Right atrium auricular region (tissue), 2 donors: ENCODE measurements around the gene HNRNPC. TPM values are rescaled to one million over a fixed set of nuclear protein-coding genes. Genes with fewer than 3 reads are reported as not detected.
A peak's percentile ranks its signal among the peaks of the same experiment; 100 is the strongest.

Experiments used
- DNase-seq: peaks from one replicate; pipeline ENCODE4 v3.0.0-alpha.2; 2019; ENCODE audit warnings: low spot score
- H3K27ac ChIP-seq, 2 donors: fragments of 200-600 bp; sonication (generic); 1 replicate in 1 of 2; 2 replicates in 1 of 2; pipeline ENCODE4 v1.5.1; 2016 to 2019
- H3K27me3 ChIP-seq, 2 donors: fragments of 200-600 bp; sonication (generic); one replicate each; pipeline versions ENCODE4 v1.5.1 to v1.6.0; 2017 to 2019
- H3K36me3 ChIP-seq: fragments of 200-600 bp; sonication (generic); one replicate; pipeline ENCODE4 v1.5.1; 2016
- H3K4me1 ChIP-seq, 2 donors: fragments of 200-600 bp; sonication (generic); one replicate each; pipeline versions ENCODE4 v1.5.1 to v1.6.0; 2017 to 2019
- H3K4me3 ChIP-seq, 2 donors: fragments of 200-600 bp; sonication (generic); 1 replicate in 1 of 2; 2 replicates in 1 of 2; pipeline ENCODE4 v1.5.1; 2017 to 2019; ENCODE audit warnings: mild to moderate bottlenecking in 1 of 2, moderate library complexity in 1 of 2
- H3K9me3 ChIP-seq, 2 donors: fragments of 200-600 bp; sonication (generic); one replicate each; pipeline ENCODE4 v1.5.1; 2019
- total RNA-seq, 2 donors: library from RNA; depleted of rRNA; stranded (reverse); fragments of >200 nt; gene quantifications; one replicate each; pipeline ENCODE4 v1.1.0, GENCODE V29; 2016
- TF ChIP-seq, protein P1 (sequence below), 2 donors: fragments of 200-600 bp; sonication (generic); IDR thresholded peaks; one replicate each; pipeline ENCODE4 v1.5.1; 2019; ENCODE audit warnings: antibody characterized with exemption in 2 of 2

The HNRNPC gene
- total RNA-seq, 2 donors from 2014 or later = 254 to 277 TPM

DNA sequence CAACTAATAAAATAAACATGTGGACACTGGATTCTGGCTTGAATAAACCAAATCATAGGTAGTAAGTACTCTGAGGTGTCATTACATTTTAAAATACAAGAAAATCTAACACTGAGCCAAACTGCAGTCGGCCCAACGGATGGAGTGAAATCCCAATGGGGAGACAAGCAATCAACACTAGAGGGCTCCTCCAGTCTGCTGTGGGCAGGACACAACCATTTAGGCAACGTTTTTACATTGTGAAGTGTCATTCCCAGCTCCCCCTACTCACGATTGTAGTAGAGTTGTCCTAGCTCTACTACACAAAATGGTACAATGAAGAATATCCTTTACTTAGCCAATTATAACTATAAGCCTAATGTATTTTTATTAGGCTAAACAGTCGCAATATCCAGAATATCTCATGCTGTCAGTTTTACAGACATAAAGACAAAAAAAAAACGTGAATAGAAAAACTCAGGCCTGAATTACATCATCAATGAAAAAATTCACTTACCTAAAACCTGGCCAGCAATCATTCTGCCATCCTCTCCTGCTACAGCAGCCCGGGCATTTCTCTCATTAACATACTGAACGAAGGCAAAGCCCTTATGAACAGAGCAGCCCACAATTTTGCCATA lies 35.7 kb downstream of the HNRNPC start:
- Histone ChIP-seq H3K9me3 (no peaks in the 10 kb centered on the region), H3K27ac (no peak overlapping the region), H3K27me3 (no peaks in the 10 kb centered on the region), H3K4me3 (no peak overlapping the region), H3K4me1 (peaks cover 0 to 51% of the 10 kb centered on the region in 2 donors), H3K36me3 (peaks cover 56% of the 10 kb centered on the region)
- DNase-seq = no peak
- TF ChIP-seq, protein P1, sequence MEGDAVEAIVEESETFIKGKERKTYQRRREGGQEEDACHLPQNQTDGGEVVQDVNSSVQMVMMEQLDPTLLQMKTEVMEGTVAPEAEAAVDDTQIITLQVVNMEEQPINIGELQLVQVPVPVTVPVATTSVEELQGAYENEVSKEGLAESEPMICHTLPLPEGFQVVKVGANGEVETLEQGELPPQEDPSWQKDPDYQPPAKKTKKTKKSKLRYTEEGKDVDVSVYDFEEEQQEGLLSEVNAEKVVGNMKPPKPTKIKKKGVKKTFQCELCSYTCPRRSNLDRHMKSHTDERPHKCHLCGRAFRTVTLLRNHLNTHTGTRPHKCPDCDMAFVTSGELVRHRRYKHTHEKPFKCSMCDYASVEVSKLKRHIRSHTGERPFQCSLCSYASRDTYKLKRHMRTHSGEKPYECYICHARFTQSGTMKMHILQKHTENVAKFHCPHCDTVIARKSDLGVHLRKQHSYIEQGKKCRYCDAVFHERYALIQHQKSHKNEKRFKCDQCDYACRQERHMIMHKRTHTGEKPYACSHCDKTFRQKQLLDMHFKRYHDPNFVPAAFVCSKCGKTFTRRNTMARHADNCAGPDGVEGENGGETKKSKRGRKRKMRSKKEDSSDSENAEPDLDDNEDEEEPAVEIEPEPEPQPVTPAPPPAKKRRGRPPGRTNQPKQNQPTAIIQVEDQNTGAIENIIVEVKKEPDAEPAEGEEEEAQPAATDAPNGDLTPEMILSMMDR (IDR thresholded peaks at IDR 0.05) = peak in 1 of 2 donors; percentile 50

DNA sequence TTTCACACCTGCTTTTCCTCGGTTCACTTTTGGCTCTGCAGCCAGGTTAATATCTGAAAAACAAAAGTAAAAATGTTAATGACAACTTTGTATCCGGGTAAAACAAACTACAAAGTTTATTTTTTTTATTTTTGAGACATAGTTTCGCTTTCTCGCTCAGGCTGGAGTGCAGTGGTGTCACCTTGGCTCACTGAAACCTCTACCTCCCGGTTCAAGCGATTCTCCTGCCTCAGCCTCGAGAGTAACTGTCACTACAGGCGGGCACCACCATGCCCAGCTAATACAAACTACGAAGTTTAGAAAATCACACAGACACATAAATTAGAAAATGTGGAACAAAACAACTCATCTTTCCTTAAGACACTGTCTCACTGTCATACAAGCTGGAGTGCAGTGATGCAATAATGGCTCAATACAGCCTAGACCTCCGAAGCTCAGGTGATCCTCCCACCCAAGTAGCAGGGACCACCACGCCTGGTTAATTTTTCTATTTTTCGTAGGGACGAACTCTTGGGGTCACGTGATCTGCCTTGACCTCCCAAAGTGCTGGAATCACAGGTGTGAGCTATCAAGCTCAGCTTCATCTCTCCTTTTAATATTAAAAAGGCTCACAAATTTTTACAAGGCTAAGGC lies 38.1 kb downstream of the HNRNPC start:
- H3K4me3 ChIP-seq = no peak overlapping the region
- H3K27me3 ChIP-seq = no peaks in the 10 kb centered on the region
- H3K9me3 ChIP-seq = no peaks in the 10 kb centered on the region
- DNase-seq = no peak
- H3K4me1 ChIP-seq = peaks cover 0 to 37% of the 10 kb centered on the region in 2 donors
- H3K27ac ChIP-seq = no peak overlapping the region
- H3K36me3 ChIP-seq = peaks cover 72% of the 10 kb centered on the region
- TF ChIP-seq, protein P1 (IDR thresholded peaks at IDR 0.05) = no peak

DNA sequence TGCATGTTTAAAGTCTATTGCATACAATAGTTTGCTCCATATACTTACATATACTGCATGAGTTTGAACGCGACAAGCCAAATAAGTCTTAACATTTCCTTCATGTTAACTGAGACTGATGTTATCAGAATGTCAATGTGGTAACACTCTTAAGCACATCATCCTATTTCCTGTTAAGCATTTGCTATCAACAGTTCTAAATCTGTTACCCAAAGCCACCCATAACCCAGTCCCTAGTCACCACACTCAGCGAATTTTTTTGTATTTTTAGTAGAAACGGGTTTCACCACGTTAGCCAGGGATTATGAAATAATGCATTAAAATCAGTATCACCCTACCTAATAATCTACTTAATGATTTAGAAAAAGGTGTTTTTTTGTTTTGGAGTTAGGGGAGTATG lies 39.4 kb downstream of the HNRNPC start:
- Histone ChIP-seq H3K4me1 (peaks cover 0 to 36% of the 10 kb centered on the region in 2 donors), H3K27me3 (no peaks in the 10 kb centered on the region), H3K9me3 (no peaks in the 10 kb centered on the region), H3K4me3 (no peak overlapping the region), H3K27ac (no peak overlapping the region), H3K36me3 (peaks cover 85% of the 10 kb centered on the region)
- no peak for DNase-seq
- TF ChIP-seq, protein P1 (IDR thresholded peaks at IDR 0.05) = no peak

DNA sequence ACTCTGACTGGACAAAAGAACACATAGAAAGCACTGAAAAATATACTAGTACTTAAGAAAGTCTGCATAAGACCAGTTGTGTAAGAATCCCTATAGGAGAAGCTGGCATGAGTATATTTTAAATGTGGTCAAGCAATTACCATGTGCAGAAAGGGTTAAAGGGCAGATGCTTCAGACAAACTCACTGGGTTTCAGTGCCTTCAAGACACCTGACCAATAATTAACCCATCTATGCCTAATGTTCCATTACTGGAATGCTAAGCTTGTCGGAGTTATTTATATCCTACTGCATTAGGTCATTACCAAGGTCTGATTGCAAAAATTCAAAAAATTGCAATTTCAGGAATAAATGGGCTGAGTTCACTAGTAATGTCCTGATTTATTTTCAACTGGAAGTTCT lies 41.3 kb downstream of the HNRNPC start:
- H3K27me3 ChIP-seq = no peaks in the 10 kb centered on the region
- no peak overlapping the region for H3K4me3 ChIP-seq
- DNase-seq = no peak
- peaks cover 0 to 33% of the 10 kb centered on the region in 2 donors for H3K4me1 ChIP-seq
- H3K36me3 ChIP-seq = peaks cover 87% of the 10 kb centered on the region
- H3K27ac ChIP-seq = no peak overlapping the region
- TF ChIP-seq, protein P1 (IDR thresholded peaks at IDR 0.05) = no peak
- no peaks in the 10 kb centered on the region for H3K9me3 ChIP-seq

DNA sequence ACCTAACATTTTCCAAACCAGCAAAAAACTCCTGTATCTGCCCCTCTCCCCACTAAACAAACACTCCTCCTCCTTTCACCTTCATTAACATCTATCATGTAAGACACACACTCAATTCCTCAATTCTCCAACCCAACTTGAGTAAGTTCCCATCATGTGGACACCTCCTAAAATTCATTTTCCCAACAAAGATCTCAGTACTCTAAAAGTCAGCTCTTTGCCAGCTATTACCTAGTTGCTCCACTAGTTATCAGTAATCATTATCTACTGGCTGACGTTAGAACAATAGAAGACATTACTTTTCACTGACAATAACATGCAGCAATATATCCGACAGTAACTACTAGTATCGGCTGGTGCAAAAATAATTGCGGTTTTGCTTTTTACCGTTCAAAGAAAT lies 42.1 kb downstream of the HNRNPC start:
- TF ChIP-seq, protein P1 (IDR thresholded peaks at IDR 0.05) = no peak
- H3K27me3 ChIP-seq = no peaks in the 10 kb centered on the region
- H3K4me1 ChIP-seq = peaks cover 0 to 33% of the 10 kb centered on the region in 2 donors
- DNase-seq = no peak
- peaks cover 83% of the 10 kb centered on the region for H3K36me3 ChIP-seq
- H3K9me3 ChIP-seq = no peaks in the 10 kb centered on the region
- H3K27ac ChIP-seq = no peak overlapping the region
- H3K4me3 ChIP-seq = no peak overlapping the region
